ENCODE measurements around the gene CDPF1. TPM values are rescaled to one million over a fixed set of nuclear protein-coding genes. Genes with fewer than 3 reads are reported as not detected.

The CDPF1 gene
- total RNA-seq, 2 donors from 2014 or later, result 5.9 to 12.5 TPM

DNA sequence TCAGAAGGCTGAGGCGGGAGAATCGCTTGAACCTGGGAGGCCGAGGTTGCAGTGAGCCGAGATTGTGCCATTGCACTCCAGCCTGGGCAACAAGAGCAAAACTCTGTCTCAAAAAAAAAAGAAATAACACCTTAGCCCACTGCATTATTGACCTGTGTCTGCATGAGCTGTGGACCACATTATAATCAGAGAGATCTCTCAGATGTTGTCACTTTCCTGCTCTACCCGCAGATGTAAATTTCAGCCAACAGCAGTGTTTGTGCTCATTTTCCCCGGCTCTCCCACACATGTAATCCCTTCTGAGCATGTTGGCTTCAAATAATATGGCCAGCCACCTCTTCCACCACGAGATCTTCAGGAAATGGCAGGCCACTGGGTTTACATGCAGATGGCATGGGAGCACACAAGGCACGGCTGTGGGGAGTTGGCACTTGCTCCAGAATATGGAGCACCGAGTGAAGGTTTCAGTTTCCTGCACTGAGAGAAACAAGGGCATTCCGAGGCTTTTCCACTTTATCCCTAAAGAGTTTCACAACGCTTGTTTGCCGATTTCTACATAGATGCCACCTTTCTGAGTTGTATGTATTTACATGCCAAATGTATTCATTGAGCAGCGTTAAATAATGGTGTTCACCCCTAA lies 19.7 kb downstream of the CDPF1 start:
- no peaks in the 10 kb centered on the region for H3K9me3 ChIP-seq
- DNase-seq, result no peak
- no peak overlapping the region for H3K4me3 ChIP-seq
- no peak for ATAC-seq
- H3K27ac ChIP-seq, result no peak overlapping the region
- WGBS, 2 donors, result 90% methylated on average over 12 to 13 of the region's 13 CpGs
- TF ChIP-seq, protein P1, sequence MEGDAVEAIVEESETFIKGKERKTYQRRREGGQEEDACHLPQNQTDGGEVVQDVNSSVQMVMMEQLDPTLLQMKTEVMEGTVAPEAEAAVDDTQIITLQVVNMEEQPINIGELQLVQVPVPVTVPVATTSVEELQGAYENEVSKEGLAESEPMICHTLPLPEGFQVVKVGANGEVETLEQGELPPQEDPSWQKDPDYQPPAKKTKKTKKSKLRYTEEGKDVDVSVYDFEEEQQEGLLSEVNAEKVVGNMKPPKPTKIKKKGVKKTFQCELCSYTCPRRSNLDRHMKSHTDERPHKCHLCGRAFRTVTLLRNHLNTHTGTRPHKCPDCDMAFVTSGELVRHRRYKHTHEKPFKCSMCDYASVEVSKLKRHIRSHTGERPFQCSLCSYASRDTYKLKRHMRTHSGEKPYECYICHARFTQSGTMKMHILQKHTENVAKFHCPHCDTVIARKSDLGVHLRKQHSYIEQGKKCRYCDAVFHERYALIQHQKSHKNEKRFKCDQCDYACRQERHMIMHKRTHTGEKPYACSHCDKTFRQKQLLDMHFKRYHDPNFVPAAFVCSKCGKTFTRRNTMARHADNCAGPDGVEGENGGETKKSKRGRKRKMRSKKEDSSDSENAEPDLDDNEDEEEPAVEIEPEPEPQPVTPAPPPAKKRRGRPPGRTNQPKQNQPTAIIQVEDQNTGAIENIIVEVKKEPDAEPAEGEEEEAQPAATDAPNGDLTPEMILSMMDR (IDR thresholded peaks at IDR 0.05), result no peak
- TF ChIP-seq POLR2A (IDR thresholded peaks at IDR 0.05), result no peak
- H3K36me3 ChIP-seq (replicated peaks in 1 of 2; ENCODE audit: insufficient read depth in 1 of 2, low read depth in 2 of 2), result peaks cover 0 to 3% of the 10 kb centered on the region in 2 donors
- intact Hi-C loops (cut with DNase I), result no loop called here
- peaks cover 9% of the 10 kb centered on the region for H3K4me1 ChIP-seq
- no peaks in the 10 kb centered on the region for H3K27me3 ChIP-seq

DNA sequence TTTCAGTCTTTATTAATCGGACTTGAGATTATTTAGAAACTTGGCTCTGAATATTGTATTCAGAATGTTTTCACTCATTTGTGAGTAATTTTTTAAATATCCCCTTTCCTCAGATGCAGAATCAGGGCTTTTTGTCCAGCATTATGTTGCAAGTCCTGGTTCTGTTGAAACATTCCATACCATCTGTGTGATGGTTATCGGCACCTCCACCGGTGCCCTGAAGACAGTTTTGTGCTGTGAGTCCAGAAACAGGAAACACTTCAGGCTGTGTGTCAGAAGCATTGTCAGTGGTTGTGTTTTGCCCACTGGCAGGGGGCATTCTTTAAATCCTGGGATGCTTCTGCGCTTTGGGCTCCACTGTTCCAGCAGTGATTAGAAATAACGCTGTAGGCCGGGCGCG lies 20.4 kb downstream of the CDPF1 start:
- DNase-seq (no peak), ATAC-seq (no peak)
- no peak overlapping the region for H3K4me3 ChIP-seq

DNA sequence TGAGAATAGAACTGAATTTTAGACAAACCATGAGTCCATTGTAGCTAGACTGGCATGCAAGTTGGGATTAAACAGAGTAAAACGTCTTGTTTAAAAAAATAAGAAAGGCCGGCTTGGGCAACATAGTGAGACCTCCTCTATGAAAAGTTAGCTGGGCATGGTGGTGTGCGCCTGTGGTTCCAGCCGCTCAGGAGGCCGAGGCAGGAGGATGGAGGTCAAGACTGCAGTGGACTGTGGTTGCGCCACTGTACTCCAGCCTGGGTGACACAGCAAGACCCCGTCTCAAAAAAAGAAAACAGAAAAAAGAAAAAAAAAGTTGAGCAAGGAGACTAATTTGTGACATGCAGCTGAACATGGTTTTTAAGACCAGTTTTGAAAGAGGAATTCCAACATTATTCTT lies 23.5 kb downstream of the CDPF1 start:
- peaks cover 0 to 3% of the 10 kb centered on the region in 2 donors for H3K36me3 ChIP-seq (replicated peaks in 1 of 2; ENCODE audit: insufficient read depth in 1 of 2, low read depth in 2 of 2)

More for the DNA sequence above, 20.4 kb downstream of the CDPF1 start:
- Histone ChIP-seq H3K36me3 (replicated peaks in 1 of 2; ENCODE audit: insufficient read depth in 1 of 2, low read depth in 2 of 2) (peaks cover 0 to 3% of the 10 kb centered on the region in 2 donors), H3K27ac (no peak overlapping the region), H3K4me1 (peaks cover 9% of the 10 kb centered on the region), H3K9me3 (no peaks in the 10 kb centered on the region), H3K27me3 (no peaks in the 10 kb centered on the region)
- TF ChIP-seq, protein P1 (IDR thresholded peaks at IDR 0.05), result no peak
- no peak for TF ChIP-seq POLR2A (IDR thresholded peaks at IDR 0.05)
- 91 to 99% methylated on average over 3 to 8 of the region's 8 CpGs for WGBS, 2 donors
- intact Hi-C loops (cut with DNase I), result no loop called here

DNA sequence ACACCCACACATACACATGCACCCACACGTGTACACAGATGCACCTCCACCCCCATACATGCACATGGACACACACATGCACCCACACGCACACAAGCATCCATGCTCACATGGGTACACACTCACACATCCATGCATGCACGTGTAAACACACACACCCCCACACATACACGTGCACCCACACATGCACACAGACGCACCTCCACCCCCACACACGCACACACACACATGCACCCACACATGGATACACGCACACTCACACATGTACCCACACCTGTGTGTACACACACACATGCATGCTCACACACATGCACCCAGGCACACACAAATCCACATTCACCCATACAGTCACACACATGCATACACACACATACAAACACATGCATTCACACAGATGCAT lies 24.5 kb downstream of the CDPF1 start:
- Histone ChIP-seq H3K27me3 (no peaks in the 10 kb centered on the region), H3K27ac (no peak overlapping the region), H3K36me3 (replicated peaks in 1 of 2; ENCODE audit: insufficient read depth in 1 of 2, low read depth in 2 of 2) (peaks cover 0 to 10% of the 10 kb centered on the region in 2 donors), H3K4me3 (no peak overlapping the region), H3K4me1 (no peaks in the 10 kb centered on the region), H3K9me3 (no peaks in the 10 kb centered on the region)
- 89 to 91% methylated on average over 7 of the region's 7 CpGs for WGBS, 2 donors
- TF ChIP-seq, protein P1 (IDR thresholded peaks at IDR 0.05), result no peak
- TF ChIP-seq POLR2A (IDR thresholded peaks at IDR 0.05), result no peak
- DNase-seq, result no peak
- intact Hi-C loops (cut with DNase I), result no loop called here
- no peak for ATAC-seq

More for the DNA sequence above, 23.5 kb downstream of the CDPF1 start:
- Histone ChIP-seq H3K4me3 (no peak overlapping the region), H3K4me1 (no peaks in the 10 kb centered on the region), H3K27me3 (no peaks in the 10 kb centered on the region), H3K27ac (no peak overlapping the region), H3K9me3 (no peaks in the 10 kb centered on the region)
- no peak for TF ChIP-seq POLR2A (IDR thresholded peaks at IDR 0.05)
- TF ChIP-seq, protein P1 (IDR thresholded peaks at IDR 0.05), result no peak
- DNase-seq (no peak), ATAC-seq (no peak)
- intact Hi-C loops (cut with DNase I), result no loop called here
- WGBS, 2 donors, result 91 to 93% methylated on average over 7 of the region's 7 CpGs

DNA sequence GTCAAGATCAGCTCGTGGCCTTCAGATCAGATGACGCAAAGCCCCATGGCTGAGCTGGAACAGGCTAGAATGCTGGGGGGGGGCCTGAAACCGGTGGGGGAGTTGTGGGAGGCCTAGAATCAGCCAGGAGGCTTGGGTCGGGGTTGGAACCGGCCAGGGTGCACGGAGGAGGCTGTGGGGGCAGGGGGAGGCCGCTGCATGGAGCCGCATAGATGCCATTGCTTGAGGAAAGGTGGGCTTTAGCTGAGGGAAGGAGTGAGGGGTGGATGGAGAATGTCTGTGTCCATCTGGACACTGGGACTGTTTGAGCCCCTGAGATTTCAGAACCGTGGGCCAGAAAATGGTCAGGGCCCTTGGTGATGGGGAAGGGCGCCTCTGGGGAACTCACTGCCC lies 25.2 kb downstream of the CDPF1 start:
- ATAC-seq (no peak), DNase-seq (no peak)
- 82 to 84% methylated on average over 10 of the region's 10 CpGs for WGBS, 2 donors
- TF ChIP-seq POLR2A (IDR thresholded peaks at IDR 0.05), result no peak
- TF ChIP-seq, protein P1 (IDR thresholded peaks at IDR 0.05), result no peak
- H3K4me3 ChIP-seq, result no peak overlapping the region
- no peaks in the 10 kb centered on the region for H3K27me3 ChIP-seq
- no peaks in the 10 kb centered on the region for H3K4me1 ChIP-seq
- H3K9me3 ChIP-seq, result no peaks in the 10 kb centered on the region
- intact Hi-C loops (cut with DNase I), result no loop called here
- H3K27ac ChIP-seq, result no peak overlapping the region
- peaks cover 0 to 10% of the 10 kb centered on the region in 2 donors for H3K36me3 ChIP-seq (replicated peaks in 1 of 2; ENCODE audit: insufficient read depth in 1 of 2, low read depth in 2 of 2)
